ENCODE data around the gene ALOX5. TPM values are rescaled to one million over a fixed set of nuclear protein-coding genes. Genes with fewer than 3 reads are reported as not detected.

The ALOX5 gene
- total RNA-seq, 2 donors from 2014 or later, result 21.2 to 35.0 TPM

DNA sequence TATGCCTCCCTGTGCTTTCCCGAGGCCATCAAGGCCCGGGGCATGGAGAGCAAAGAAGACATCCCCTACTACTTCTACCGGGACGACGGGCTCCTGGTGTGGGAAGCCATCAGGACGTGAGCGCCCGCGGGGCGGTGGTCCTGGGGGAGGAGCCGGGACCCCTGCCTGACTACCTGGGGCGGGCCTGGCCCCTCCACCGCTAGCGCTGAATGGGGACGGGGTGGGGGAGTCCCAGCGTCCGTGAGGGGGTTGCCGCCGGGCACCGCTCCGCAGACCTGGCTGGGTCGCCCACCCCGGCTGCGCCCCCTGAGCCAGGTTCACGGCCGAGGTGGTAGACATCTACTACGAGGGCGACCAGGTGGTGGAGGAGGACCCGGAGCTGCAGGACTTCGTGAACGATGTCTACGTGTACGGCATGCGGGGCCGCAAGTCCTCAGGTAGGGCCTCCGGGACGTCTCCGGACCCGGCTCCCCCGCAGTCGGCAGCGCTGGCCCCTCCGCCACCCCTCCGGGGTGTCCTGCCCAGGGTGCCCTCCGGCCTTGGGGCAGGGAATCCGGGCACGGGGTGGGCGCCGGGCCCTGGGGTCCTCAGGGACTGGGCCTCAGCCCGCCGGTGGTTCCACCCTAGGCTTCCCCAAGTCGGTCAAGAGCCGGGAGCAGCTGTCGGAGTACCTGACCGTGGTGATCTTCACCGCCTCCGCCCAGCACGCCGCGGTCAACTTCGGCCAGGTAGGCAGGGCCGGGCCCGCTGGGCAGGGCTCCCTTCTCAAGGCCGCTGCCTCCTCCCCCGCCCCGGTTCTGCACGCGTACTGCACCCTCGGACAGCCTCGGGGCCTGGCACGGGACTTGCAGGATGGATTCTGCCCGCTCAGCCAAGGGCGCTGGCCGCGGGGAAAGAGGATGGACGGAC, 69.3 kb downstream of the ALOX5 start:
- Histone ChIP-seq H3K27ac (no peak overlapping the region), H3K4me3 (no peak overlapping the region), H3K27me3 (replicated peaks; ENCODE audit: insufficient read depth) (no peaks in the 10 kb centered on the region), H3K36me3 (no peaks in the 10 kb centered on the region), H3K9me3 (no peaks in the 10 kb centered on the region), H3K4me1 (replicated peaks) (no peaks in the 10 kb centered on the region)
- TF ChIP-seq POLR2AphosphoS5 (IDR thresholded peaks at IDR 0.05), result no peak
- TF ChIP-seq POLR2A (IDR thresholded peaks at IDR 0.05), result no peak
- TF ChIP-seq, protein P1, sequence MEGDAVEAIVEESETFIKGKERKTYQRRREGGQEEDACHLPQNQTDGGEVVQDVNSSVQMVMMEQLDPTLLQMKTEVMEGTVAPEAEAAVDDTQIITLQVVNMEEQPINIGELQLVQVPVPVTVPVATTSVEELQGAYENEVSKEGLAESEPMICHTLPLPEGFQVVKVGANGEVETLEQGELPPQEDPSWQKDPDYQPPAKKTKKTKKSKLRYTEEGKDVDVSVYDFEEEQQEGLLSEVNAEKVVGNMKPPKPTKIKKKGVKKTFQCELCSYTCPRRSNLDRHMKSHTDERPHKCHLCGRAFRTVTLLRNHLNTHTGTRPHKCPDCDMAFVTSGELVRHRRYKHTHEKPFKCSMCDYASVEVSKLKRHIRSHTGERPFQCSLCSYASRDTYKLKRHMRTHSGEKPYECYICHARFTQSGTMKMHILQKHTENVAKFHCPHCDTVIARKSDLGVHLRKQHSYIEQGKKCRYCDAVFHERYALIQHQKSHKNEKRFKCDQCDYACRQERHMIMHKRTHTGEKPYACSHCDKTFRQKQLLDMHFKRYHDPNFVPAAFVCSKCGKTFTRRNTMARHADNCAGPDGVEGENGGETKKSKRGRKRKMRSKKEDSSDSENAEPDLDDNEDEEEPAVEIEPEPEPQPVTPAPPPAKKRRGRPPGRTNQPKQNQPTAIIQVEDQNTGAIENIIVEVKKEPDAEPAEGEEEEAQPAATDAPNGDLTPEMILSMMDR (IDR thresholded peaks at IDR 0.05), result no peak
- WGBS, result 97% methylated on average over 57 of the region's 76 CpGs
- intact Hi-C loops (cut with DNase I), result no loop called here
- no peak for DNase-seq (ENCODE audit: low spot score)

DNA sequence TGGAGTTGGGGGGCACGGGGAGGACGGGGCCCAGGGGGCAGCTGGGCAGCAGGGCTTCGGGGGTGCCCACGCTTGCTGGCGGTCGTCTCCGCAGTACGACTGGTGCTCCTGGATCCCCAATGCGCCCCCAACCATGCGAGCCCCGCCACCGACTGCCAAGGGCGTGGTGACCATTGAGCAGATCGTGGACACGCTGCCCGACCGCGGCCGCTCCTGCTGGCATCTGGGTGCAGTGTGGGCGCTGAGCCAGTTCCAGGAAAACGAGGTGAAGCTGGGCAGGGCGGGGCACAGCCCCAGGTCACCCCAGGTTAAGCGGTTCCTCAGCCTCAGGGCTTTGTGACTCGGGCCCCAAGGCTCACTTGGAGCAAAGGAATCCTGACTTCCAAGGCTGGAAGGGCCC, 70.0 kb downstream of the ALOX5 start:
- intact Hi-C loops (cut with DNase I), result no loop called here
- Histone ChIP-seq H3K4me3 (no peak overlapping the region), H3K27me3 (replicated peaks; ENCODE audit: insufficient read depth) (no peaks in the 10 kb centered on the region), H3K36me3 (no peaks in the 10 kb centered on the region), H3K27ac (no peak overlapping the region), H3K9me3 (no peaks in the 10 kb centered on the region), H3K4me1 (replicated peaks) (no peaks in the 10 kb centered on the region)
- 96% methylated on average over 24 of the region's 24 CpGs for WGBS
- DNase-seq (ENCODE audit: low spot score), result no peak
- no peak for TF ChIP-seq POLR2AphosphoS5 (IDR thresholded peaks at IDR 0.05)

DNA sequence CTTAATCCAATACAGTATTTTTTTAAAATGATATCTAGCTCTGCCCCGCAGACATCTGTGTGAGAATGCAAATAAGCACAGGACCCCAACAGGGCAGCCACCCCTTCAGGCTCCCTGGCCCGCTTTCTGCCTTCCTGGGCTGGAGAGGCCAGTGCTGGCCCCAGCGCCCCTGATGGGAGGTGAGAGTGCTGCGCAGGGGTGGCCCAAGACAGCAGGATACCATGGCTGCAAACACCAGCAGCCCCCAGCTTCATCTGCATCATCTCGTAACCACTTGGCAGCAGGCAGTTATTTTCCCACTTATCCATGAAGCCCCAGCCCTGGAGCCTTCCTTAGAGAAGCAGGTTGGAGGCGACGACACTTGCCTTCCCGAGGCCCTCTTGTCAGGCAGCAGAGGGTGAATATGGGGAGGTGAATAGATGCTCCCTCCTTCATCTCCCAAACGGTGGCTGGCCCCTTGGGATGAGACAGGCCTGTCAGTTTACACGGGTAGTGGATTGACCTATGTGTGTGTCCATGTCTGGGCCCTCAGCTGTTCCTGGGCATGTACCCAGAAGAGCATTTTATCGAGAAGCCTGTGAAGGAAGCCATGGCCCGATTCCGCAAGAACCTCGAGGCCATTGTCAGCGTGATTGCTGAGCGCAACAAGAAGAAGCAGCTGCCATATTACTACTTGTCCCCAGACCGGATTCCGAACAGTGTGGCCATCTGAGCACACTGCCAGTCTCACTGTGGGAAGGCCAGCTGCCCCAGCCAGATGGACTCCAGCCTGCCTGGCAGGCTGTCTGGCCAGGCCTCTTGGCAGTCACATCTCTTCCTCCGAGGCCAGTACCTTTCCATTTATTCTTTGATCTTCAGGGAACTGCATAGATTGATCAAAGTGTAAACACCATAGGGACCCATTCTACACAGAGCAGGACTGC, 71.2 kb downstream of the ALOX5 start:
- WGBS, result 75% methylated on average over 19 of the region's 19 CpGs

DNA sequence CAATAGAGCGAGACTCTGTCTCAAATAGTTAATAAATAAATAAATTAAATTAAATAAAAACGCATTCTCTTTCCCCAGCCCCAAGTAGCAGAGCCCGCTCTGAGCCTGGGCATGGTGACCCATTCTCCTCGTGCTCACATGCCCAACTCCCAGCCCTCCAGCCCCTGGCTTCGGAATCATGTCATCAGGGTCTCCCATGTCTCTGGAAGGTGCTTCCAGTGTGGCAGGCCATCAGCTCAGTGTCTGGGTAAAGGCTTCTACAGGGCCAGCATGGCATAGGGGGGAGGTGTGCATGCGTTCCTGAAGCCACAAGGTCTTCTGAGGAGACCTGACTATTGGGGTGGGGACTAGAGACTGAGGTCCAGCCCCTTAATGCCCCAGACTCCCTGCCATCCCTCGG, 72.8 kb downstream of the ALOX5 start:
- no peaks in the 10 kb centered on the region for H3K27me3 ChIP-seq (replicated peaks; ENCODE audit: insufficient read depth)
- 93% methylated on average over 7 of the region's 7 CpGs for WGBS
- intact Hi-C loops (cut with DNase I), result no loop called here
- no peaks in the 10 kb centered on the region for H3K36me3 ChIP-seq
- no peak overlapping the region for H3K4me3 ChIP-seq
- H3K4me1 ChIP-seq (replicated peaks), result no peaks in the 10 kb centered on the region
- no peak for DNase-seq (ENCODE audit: low spot score)
- no peak overlapping the region for H3K27ac ChIP-seq
- no peaks in the 10 kb centered on the region for H3K9me3 ChIP-seq
- TF ChIP-seq POLR2A (IDR thresholded peaks at IDR 0.05) (no peak), POLR2AphosphoS5 (IDR thresholded peaks at IDR 0.05) (no peak)
- TF ChIP-seq, protein P1 (IDR thresholded peaks at IDR 0.05), result no peak

More for the DNA sequence above, 71.2 kb downstream of the ALOX5 start:
- intact Hi-C loops (cut with DNase I), result no loop called here
- TF ChIP-seq POLR2A (IDR thresholded peaks at IDR 0.05), result no peak
- TF ChIP-seq, protein P1 (IDR thresholded peaks at IDR 0.05), result no peak
- peak; percentile 41 for TF ChIP-seq POLR2AphosphoS5 (IDR thresholded peaks at IDR 0.05)
- no peak overlapping the region for H3K27ac ChIP-seq
- no peaks in the 10 kb centered on the region for H3K4me1 ChIP-seq (replicated peaks)
- H3K4me3 ChIP-seq, result no peak overlapping the region
- DNase-seq (ENCODE audit: low spot score), result peak; percentile 34
- no peaks in the 10 kb centered on the region for H3K27me3 ChIP-seq (replicated peaks; ENCODE audit: insufficient read depth)
- no peaks in the 10 kb centered on the region for H3K9me3 ChIP-seq
- H3K36me3 ChIP-seq, result no peaks in the 10 kb centered on the region

DNA sequence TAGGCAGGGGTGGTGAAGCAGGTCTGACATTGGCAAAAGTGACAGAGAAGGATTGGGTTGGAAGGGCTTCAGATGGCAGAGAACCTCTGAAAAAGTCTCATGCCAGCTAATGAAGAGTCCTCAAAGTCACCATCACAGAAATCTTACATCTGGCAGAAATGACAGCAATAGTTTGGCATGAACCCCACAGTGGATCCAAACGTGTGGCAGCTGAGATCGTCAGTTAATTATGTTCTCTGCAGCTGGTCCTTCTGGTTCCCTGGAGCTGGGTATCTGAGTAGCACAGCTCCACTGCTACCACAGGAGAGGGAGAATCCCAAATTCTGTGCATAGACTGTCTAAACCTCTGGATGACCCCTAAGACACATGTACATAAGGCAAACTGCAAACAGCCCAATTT, 73.4 kb downstream of the ALOX5 start:
- DNase-seq (ENCODE audit: low spot score), result no peak
- Histone ChIP-seq H3K36me3 (no peaks in the 10 kb centered on the region), H3K27me3 (replicated peaks; ENCODE audit: insufficient read depth) (no peaks in the 10 kb centered on the region), H3K4me1 (replicated peaks) (no peaks in the 10 kb centered on the region), H3K27ac (no peak overlapping the region), H3K9me3 (no peaks in the 10 kb centered on the region), H3K4me3 (no peak overlapping the region)
- intact Hi-C loops (cut with DNase I), result no loop called here
- TF ChIP-seq POLR2AphosphoS5 (IDR thresholded peaks at IDR 0.05), result no peak
- TF ChIP-seq POLR2A (IDR thresholded peaks at IDR 0.05), result no peak
- TF ChIP-seq, protein P1 (IDR thresholded peaks at IDR 0.05), result no peak
- WGBS, result 49% methylated on average over 2 of the region's 2 CpGs
